Astrocyte of the spinal cord (primary cell): ENCODE measurements around the gene FAM124A.

Source experiments
- DNase-seq: peaks from one replicate; pipeline ENCODE4 v3.0.0; 2011; ENCODE audit warnings: low read depth, low spot score
- H3K4me3 ChIP-seq: 2 replicates; pipeline ENCODE4 v1.5.1; 2011; ENCODE audit warnings: low read depth, mild to moderate bottlenecking, low read length, moderate library complexity
- in situ Hi-C: cut with HindIII; loops from 2 replicates; pipeline ENCODE4 v1.10.0; 2017; ENCODE audit warnings: low sequenced_read_pairs
- TF ChIP-seq, protein P1 (sequence below): IDR thresholded peaks from 2 replicates; pipeline ENCODE4 v1.5.1; 2012; ENCODE audit warnings: low read depth, mild to moderate bottlenecking, low read length, inconsistent platforms

The FAM124A gene

DNA sequence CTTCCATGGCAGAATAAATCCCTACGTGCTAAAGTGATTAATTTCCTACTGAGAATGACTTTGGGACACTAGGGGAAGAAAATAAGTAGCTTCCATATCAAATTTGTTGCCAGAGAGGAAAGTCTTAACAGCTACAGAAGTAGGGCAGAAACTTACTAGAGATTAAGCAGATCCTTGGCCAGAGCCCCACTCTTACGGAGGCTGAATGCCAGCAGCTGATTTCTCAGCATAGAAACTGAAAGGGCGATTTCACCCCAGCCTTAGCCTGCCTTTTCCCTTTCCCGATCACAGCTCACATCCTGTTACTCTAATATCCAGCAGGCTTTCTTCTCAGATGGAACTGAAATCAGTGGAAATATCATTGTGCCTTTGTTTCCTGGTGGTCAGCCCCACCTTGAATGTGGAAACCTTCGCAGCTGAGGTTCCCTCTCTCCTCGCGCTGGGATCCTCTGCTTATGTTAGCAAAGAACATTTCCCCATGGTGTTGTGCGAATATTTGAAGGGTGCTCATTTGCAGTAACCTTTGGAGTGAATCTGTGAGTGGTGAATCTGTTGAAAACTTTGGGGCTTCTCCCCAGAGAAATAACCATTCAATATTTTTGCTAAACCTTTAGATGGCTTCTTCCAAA lies 8.4 kb downstream of the FAM124A start:
- TF ChIP-seq, protein P1, sequence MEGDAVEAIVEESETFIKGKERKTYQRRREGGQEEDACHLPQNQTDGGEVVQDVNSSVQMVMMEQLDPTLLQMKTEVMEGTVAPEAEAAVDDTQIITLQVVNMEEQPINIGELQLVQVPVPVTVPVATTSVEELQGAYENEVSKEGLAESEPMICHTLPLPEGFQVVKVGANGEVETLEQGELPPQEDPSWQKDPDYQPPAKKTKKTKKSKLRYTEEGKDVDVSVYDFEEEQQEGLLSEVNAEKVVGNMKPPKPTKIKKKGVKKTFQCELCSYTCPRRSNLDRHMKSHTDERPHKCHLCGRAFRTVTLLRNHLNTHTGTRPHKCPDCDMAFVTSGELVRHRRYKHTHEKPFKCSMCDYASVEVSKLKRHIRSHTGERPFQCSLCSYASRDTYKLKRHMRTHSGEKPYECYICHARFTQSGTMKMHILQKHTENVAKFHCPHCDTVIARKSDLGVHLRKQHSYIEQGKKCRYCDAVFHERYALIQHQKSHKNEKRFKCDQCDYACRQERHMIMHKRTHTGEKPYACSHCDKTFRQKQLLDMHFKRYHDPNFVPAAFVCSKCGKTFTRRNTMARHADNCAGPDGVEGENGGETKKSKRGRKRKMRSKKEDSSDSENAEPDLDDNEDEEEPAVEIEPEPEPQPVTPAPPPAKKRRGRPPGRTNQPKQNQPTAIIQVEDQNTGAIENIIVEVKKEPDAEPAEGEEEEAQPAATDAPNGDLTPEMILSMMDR = no peak
- in situ Hi-C loops = no loop called here
- DNase-seq = peak; percentile 51
- H3K4me3 ChIP-seq = no peak overlapping the region

DNA sequence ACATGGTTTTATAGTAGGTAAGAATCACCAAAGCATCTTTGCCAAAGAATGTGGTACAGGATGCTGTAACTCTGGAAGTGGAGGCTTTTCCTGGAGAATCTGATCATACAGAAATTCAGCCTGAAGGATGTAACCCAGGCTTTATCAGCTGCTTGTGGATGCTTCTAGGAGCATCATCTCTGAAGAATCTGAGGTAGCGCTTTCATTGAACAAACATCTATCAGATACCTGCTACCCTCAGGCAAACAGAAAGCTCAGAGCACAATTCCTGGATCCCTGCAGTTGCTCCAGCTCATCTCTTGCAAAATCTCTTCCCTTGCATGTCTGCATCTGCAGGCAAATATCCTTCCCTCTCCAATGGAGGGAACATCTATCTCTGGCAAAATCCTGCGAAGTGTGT lies 9.3 kb downstream of the FAM124A start:
- TF ChIP-seq, protein P1 = no peak
- in situ Hi-C loops = no loop called here
- no peak for DNase-seq
- no peak overlapping the region for H3K4me3 ChIP-seq

DNA sequence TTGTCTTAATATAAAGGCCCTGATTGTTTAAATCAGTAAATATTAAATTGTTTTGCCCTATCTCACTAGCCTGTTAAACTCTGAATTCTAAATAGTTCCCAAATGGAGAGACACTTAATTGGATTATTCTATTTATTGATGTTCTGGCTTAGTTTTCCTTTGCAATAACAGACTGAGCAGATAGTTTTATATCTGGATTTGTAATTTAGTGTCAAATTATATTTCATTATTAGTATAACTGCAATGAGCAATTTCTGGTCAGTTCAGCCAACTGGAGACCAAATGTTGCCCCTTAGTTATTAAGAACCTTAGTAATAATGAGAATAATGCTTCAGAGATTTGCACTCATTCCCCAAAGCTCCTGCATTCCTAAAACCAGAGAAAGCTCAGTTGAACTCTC lies 10.1 kb downstream of the FAM124A start:
- no peak for DNase-seq
- in situ Hi-C loops = no loop called here
- H3K4me3 ChIP-seq = no peak overlapping the region
- TF ChIP-seq, protein P1 = no peak

DNA sequence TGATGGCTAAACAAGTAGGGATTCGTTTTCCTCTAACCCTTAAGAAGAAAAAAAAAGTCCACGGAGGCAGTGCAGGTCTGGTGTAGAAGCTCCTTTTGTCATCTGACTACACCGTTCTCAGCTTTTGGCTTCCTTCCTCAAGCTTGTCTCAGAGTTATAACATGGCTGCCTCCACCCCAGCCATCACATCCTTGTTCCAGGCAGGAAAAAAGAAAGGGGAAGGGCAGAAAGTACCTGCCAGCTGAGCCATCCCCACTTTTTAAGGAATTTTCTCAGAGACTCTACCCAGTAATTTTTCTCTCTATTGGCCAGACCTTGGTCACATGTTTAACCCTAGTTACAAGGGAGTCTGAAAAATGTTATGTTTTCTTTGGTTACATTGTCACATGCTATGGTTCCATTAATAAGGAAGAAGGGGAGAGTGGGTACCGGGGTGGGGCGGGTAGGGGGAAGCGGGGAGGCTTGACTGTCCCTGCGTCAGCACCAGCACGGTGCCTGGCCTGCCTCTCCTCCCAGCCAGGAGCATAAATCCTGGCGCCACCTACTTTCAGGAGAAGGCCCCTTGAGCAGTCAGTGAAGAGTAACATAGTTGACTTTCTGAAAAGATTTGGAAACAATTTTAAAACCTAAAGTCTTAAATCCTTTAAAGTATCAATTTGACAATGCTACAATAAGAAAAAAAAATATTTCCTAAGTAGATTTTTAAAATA lies 11.1 kb downstream of the FAM124A start:
- TF ChIP-seq, protein P1 = no peak
- DNase-seq = no peak
- in situ Hi-C loops = no loop called here
- no peak overlapping the region for H3K4me3 ChIP-seq

DNA sequence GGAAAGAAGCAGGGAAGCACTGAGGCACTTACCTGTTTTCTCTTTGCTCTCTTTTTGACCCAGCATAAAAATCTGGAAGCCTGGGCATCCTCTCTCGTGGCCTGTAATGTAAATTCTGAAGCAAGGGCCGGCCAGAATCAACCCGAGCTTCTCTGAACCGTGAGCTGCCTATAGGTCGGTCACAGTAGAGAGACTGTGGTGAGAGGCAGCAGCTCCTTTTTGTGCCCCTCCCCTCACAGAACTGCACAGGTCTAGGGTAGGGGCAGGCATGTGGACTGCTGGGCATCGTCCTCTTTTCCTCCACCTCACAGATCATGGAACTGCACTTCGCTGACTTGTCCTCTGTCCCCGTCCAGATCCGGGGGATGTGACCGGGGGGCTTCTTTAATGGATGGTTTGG lies 12.5 kb downstream of the FAM124A start:
- TF ChIP-seq, protein P1 = no peak
- no peak for DNase-seq
- in situ Hi-C loops = no loop called here
- H3K4me3 ChIP-seq = no peak overlapping the region

DNA sequence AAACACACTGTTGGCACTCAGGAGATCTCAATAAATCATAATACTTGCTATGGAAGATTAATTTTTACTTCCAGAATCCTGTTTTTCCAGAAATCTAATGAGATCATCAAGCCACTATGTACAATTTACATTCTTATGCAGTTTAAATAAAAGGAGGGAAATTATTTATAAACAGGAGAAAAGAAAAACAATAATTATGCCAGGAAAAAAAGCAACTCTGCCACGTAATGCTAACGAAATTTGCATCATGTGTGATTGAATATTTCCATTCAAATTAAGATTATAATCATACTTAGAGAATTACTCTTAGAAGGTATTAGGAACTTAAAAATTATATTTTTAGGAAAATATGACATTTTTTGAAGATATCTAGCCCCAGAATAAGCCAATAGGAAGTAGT lies 13.0 kb downstream of the FAM124A start:
- in situ Hi-C loops = no loop called here
- H3K4me3 ChIP-seq = no peak overlapping the region
- no peak for DNase-seq
- TF ChIP-seq, protein P1 = no peak
